ENCODE measurements around the gene CAMK2A.

Gene CAMK2A

GRCh38 chr5:150184990-150185912 lies 104.3 kb downstream of the CAMK2A start:
- DNase-seq (ENCODE audit: low spot score): no peak

DNA sequence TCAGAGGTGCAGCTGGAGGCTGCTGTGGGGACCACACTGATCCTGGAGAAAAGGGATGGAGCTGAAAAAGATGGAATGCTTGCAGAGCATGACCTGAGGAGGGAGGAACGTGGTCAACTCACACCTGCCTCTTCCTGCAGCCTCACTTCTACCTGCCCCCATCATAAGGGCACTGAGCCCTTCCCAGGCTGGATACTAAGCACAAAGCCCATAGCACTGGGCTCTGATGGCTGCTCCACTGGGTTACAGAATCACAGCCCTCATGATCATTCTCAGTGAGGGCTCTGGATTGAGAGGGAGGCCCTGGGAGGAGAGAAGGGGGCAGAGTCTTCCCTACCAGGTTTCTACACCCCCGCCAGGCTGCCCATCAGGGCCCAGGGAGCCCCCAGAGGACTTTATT lies 105.6 kb downstream of the CAMK2A start:
- DNase-seq (ENCODE audit: low spot score): no peak

DNA sequence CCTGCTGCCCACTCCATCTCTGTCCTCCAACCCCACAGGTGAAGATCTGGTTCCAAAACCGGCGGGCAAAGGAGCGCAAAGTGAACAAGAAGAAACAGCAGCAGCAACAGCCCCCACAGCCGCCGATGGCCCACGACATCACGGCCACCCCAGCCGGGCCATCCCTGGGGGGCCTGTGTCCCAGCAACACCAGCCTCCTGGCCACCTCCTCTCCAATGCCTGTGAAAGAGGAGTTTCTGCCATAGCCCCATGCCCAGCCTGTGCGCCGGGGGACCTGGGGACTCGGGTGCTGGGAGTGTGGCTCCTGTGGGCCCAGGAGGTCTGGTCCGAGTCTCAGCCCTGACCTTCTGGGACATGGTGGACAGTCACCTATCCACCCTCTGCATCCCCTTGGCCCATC lies 106.1 kb downstream of the CAMK2A start:
- no peak for DNase-seq (ENCODE audit: low spot score)

GRCh38 chr5:150182774-150183173 lies 106.8 kb downstream of the CAMK2A start:
- DNase-seq (ENCODE audit: low spot score): no peak

- DNase-seq (ENCODE audit: low spot score): no peak
Measured at GRCh38 chr5:150181766-150182545, 107.6 kb downstream of the CAMK2A start.

DNA sequence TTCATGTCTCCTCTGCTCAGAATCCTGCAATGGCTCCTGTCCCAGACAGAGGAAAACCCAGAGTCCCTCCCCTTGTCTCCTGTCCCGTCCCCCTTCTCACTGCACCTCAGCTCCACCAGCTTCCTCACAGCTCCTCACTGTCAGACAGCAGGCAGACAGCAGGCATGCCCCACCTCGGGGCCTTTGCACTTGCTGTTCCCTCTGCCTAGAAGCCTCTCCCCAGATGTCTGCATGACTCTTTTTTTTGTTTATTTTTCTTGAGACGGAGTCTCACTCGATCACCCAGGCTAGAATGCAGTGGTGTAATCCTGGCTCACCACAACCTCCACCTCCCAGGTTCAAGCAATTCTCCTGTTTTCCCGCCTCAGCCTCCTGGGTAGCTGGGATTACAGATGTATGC lies 108.5 kb downstream of the CAMK2A start:
- no peak for DNase-seq (ENCODE audit: low spot score)

GRCh38 chr5:150180241-150181026 lies 109.1 kb downstream of the CAMK2A start:
- no peak for DNase-seq (ENCODE audit: low spot score)

DNA sequence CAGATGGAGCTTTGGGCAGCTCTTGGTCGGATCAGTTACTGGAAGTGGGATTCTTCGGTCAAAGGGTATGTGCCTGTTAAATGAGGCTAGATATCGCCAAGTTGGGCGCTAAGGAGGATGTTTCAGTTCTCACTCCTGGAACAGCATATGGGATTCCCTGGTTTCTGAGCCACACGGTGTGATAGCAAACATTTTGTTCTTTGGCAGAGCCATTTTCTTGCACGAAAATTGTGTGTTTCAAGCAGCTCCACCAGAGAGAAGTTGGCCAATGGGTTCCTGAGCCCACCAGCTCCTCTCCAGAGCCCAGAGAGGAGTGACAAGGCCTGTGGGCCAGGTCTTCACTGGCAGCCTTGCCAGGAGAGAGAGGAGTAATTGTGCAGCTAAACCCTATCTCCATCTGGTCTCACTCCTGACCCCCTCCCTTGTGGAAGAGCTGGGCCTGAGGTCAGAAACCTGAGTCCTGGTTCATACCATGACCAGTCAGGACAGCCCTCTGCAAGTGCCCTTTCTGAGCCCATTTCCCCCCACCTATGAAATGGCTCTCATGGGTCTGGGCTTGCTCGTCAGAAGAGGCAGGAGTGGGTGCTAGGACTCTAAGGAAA lies 110.5 kb downstream of the CAMK2A start:
- DNase-seq (ENCODE audit: low spot score): no peak

- no peak for DNase-seq (ENCODE audit: low spot score)
Measured at GRCh38 chr5:150178262-150178661, 111.3 kb downstream of the CAMK2A start.

DNA sequence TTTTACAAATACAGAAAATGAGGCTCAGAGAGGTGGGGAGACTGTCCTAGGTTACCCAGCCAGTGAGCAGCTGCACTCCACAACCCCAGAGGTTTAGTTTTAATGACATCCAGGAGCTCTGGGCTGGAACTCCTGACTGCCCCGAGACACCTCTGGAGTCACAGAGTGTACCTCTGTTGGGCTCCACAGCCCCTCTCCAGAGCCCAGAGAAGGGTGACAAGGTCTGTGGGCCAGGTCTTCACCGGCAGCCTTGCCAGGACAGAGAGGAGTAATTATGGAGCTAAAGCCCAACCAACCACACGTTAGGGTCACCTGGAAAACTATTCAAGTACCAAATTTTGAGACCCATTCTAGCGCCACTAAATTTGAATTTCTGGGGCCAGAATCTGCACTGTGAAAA lies 111.9 kb downstream of the CAMK2A start:
- DNase-seq (ENCODE audit: low spot score): no peak

DNA sequence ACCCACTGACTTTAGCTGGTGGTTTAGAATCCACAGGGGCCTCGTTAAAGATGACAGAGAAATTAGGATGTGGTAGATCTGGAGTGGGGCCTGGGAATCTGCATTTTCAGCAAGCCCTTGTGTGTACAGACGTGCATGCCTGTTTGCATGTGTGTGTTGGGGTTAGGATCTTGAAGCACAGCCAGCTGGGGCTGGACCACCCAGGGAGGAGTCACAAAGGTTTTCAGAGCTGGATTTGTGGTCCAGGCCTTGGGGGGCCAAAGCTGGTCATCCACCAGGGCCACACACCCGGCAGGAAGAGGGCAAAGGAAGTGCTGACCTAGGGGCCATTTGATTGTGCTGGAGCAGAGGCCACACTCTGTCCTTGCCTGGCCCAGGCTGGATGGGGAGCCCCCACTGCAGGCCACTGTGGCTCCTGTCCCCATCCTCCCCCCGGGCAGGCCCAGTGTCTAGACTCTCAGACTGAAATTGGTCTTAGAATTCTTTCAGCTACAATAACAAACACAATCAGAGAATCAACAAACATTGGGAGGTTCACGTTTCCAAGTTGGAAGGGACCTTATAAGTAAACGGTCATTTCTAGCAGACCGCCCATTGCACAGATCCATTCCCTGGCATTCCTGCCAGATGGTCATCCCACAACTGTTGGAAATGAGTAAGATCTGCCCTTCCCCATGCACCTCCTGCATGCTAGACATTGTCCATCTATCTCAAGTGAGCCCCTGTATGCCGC lies 112.7 kb downstream of the CAMK2A start:
- no peak for DNase-seq (ENCODE audit: low spot score)

GRCh38 chr5:150175536-150175935 lies 114.0 kb downstream of the CAMK2A start:
- no peak for DNase-seq (ENCODE audit: low spot score)

- DNase-seq (ENCODE audit: low spot score): no peak
Measured at GRCh38 chr5:150175076-150175475, 114.5 kb downstream of the CAMK2A start.

DNA sequence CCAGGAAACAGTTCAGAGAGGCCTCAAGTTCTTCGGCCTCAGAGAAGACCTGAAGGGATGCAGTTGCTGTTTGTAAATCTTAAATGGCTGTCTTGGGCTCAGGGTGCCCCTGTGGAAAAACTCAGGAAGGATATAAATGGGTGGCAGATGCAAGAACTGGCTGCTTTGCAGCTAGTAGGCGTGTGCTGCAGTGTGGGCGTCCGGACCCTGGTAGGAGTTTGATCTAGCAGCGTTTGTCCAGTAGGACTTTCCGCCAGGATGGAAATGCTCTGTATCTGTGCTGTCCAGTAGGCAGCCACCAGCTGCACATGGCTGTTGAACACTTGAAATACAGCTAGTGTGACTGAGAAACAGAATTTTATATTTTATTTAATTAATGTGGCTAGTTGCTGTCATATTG lies 115.3 kb downstream of the CAMK2A start:
- DNase-seq (ENCODE audit: low spot score): no peak

- DNase-seq (ENCODE audit: low spot score): no peak
Measured at GRCh38 chr5:150173161-150173560, 116.4 kb downstream of the CAMK2A start.

DNA sequence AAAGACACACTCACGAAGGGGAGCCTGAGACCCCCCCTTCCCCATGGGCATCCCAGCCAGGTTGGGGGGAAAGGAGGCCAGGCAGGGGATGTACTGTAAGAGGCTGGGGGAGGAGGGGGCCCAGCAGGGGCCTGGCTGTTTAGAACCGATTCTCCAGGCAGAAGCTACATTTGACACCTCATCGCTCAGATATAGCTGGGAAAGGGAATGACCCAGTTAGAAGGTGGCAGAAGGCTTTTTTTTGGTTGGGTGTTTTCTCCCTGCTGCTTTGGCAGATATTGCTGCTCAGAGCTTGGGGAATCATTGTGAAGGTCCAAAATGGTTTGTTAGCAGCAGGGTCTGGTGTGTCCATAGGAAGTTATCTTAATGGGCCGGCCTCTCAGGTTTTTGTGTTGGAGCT lies 117.0 kb downstream of the CAMK2A start:
- no peak for DNase-seq (ENCODE audit: low spot score)

GRCh38 chr5:150172145-150172544 lies 117.4 kb downstream of the CAMK2A start:
- no peak for DNase-seq (ENCODE audit: low spot score)

Data from activated CD4-positive, alpha-beta T cell treated with anti-CD3 and anti-CD28 coated beads, Interleukin-2, Interleukin-4, amounts not matched to agents 100 ng/mL and 50 ng/mL, durations not matched to agents 16 hours and 8 hours (primary cell).